ENCODE measurements around the gene CDH12.
"Not testable (repeated sequence)": the region's sequence is repeated elsewhere in the genome, so short reads cannot be mapped to it uniquely, and the experiment has no call there.

GRCh38 chr5:22265855-22266254 lies 587.3 kb downstream of the CDH12 start:
- not testable (repeated sequence) for TF ChIP-seq CTCF (IDR thresholded peaks at IDR 0.05; ENCODE audit: insufficient read depth, low read depth, low read length); EZH2 (IDR thresholded peaks at IDR 0.05; ENCODE audit: insufficient read depth, low read length)
